Gastroesophageal sphincter (tissue), 3 donors: ENCODE data around the gene FNDC11.
"Not testable (repeated sequence)": the region's sequence is repeated elsewhere in the genome, so short reads cannot be mapped to it uniquely, and the experiment has no call there.

Source experiments
- POLR2A ChIP-seq, 2 donors: fragments of 450-650 bp; IDR thresholded peaks; one replicate each; pipeline ENCODE4 v1.6.1; 2017; ENCODE audit warnings: antibody characterized with exemption in 2 of 2, mild to moderate bottlenecking in 2 of 2, moderate library complexity in 1 of 2
- TF ChIP-seq, protein P1 (sequence below), 4 experiments: fragments of 200-600 bp in 2 of 4; fragments of 450-650 bp in 2 of 4; sonication (generic) in 1 of 4; IDR thresholded peaks; one replicate each; pipeline ENCODE4 v1.5.1; 2017 to 2019; ENCODE audit warnings: antibody characterized with exemption in 4 of 4, mild to moderate bottlenecking in 2 of 4, moderate library complexity in 2 of 4

DNA sequence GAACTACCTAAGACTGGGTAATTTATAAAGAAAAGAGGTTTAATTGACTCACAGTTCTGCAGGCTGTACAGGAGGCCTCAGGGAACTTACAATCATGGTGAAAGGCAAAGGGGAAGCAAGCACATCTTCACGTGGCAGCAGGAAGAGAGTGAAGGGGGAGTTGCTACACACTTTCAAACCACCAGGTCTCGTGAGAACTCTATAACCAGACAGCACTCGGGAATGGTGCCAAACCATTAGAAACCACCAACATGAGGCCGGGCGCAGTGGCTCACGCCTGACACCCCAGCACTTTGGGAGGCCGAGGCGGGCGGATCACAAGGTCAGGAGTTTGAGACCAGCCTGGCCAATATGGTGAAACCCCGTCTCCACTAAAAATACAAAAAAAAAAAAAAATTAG, 39.4 kb upstream of the FNDC11 start:
- TF ChIP-seq POLR2A (IDR thresholded peaks at IDR 0.05) = not testable (repeated sequence)
- TF ChIP-seq, protein P1, sequence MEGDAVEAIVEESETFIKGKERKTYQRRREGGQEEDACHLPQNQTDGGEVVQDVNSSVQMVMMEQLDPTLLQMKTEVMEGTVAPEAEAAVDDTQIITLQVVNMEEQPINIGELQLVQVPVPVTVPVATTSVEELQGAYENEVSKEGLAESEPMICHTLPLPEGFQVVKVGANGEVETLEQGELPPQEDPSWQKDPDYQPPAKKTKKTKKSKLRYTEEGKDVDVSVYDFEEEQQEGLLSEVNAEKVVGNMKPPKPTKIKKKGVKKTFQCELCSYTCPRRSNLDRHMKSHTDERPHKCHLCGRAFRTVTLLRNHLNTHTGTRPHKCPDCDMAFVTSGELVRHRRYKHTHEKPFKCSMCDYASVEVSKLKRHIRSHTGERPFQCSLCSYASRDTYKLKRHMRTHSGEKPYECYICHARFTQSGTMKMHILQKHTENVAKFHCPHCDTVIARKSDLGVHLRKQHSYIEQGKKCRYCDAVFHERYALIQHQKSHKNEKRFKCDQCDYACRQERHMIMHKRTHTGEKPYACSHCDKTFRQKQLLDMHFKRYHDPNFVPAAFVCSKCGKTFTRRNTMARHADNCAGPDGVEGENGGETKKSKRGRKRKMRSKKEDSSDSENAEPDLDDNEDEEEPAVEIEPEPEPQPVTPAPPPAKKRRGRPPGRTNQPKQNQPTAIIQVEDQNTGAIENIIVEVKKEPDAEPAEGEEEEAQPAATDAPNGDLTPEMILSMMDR (IDR thresholded peaks at IDR 0.05) = not testable (repeated sequence)
